Measurements from ENCODE around the gene DNAJC18.

- no peak for TF ChIP-seq CTCF (conservative IDR thresholded peaks at IDR 0.05 in 1 of 2, IDR thresholded peaks at IDR 0.05 in 1 of 2; ENCODE audit: extremely low read depth in 1 of 2, insufficient read depth in 1 of 2, low read depth in 1 of 2, low read length in 2 of 2)
- no peak for TF ChIP-seq EZH2 (IDR thresholded peaks at IDR 0.05; ENCODE audit: borderline replicate concordance, low read length)
These were observed 35.9 kb downstream of the DNAJC18 start for GRCh38 chr5:139403418-139403786.
